Gastrocnemius medialis (tissue), 4 donors: ENCODE results near the gene C1GALT1. TPM values are rescaled to one million over a fixed set of nuclear protein-coding genes. Genes with fewer than 3 reads are reported as not detected.

Experiments used
- ATAC-seq, 2 donors: fragments of 150-250 bp; one replicate each; pipeline ENCODE4 v1.9.1; 2016
- DNase-seq, 2 donors: peaks; one replicate each; pipeline ENCODE4 v3.0.0-alpha.2; 2019
- H3K27ac ChIP-seq, 4 donors: fragments of 200-600 bp; sonication (generic); 1 replicate in 1 of 4; 2 replicates in 3 of 4; pipeline ENCODE4 v1.5.1; 2016 to 2018; ENCODE audit warnings: mild to moderate bottlenecking in 2 of 4, moderate library complexity in 1 of 4
- H3K27me3 ChIP-seq, 3 donors: fragments of 200-600 bp; sonication (generic) in 2 of 3; 1 replicate in 1 of 3; 2 replicates in 2 of 3; pipeline versions ENCODE4 v1.5.1 to v1.6.0; 2016 to 2019; ENCODE audit warnings: mild to moderate bottlenecking in 1 of 3, moderate library complexity in 1 of 3
- H3K36me3 ChIP-seq, 2 donors: fragments of 200-600 bp; sonication (generic) in 1 of 2; one replicate each; pipeline ENCODE4 v1.5.1; 2017 to 2018
- H3K4me1 ChIP-seq, 2 donors: fragments of 200-600 bp; sonication (generic) in 1 of 2; one replicate each; pipeline ENCODE4 v1.5.1; 2016 to 2017; ENCODE audit warnings: mild to moderate bottlenecking in 2 of 2
- H3K4me3 ChIP-seq, 4 donors: fragments of 200-600 bp; sonication (generic) in 3 of 4; 1 replicate in 1 of 4; 2 replicates in 3 of 4; pipeline ENCODE4 v1.5.1; 2016 to 2019; ENCODE audit warnings: mild to moderate bottlenecking in 2 of 4
- H3K9me3 ChIP-seq, 3 donors: fragments of 200-600 bp; sonication (generic) in 2 of 3; 1 replicate in 1 of 3; 2 replicates in 2 of 3; pipeline ENCODE4 v1.5.1; 2016 to 2019
- POLR2A ChIP-seq, 2 donors: fragments of 450-650 bp; IDR thresholded peaks; one replicate each; pipeline ENCODE4 v1.6.1; 2017; ENCODE audit warnings: antibody characterized with exemption in 2 of 2, mild to moderate bottlenecking in 2 of 2, moderate library complexity in 2 of 2
- in situ Hi-C, 4 donors: fragments of 200-750 bp; cut with MboI; loops; one replicate each; pipeline versions ENCODE4 v1.15.0 to v1.8.0; 2017; ENCODE audit warnings: low sequenced_read_pairs in 4 of 4
- intact Hi-C: fragments of 100-400 bp; cut with DNase I; formaldehyde crosslinking; loops from one replicate; pipeline ENCODE4 v1.15.1; 2023; ENCODE audit warnings: low total_unique reads
- total RNA-seq, 4 donors: library from RNA; depleted of rRNA; stranded (reverse); fragments of >200 nt; gene quantifications; one replicate each; pipeline versions ENCODE4 v1.1.0 to v1.2.3, GENCODE V29; 2016
- TF ChIP-seq, protein P1 (sequence below), 5 experiments: fragments of 450-650 bp in 3 of 5; fragments of 200-600 bp in 2 of 5; sonication (generic) in 2 of 5; IDR thresholded peaks in 4 of 5; conservative IDR thresholded peaks in 1 of 5; 1 replicate in 4 of 5; 2 replicates in 1 of 5; pipeline ENCODE4 v1.5.1; 2016 to 2019; ENCODE audit warnings: antibody characterized with exemption in 5 of 5, mild to moderate bottlenecking in 3 of 5, moderate library complexity in 3 of 5

The C1GALT1 gene
- total RNA-seq, 4 donors from 2014 or later = 16.1 to 40.8 (median 27.5) TPM

GRCh38 chr7:7266257-7266881 is 84.0 kb downstream of the C1GALT1 start:
- TF ChIP-seq POLR2A (IDR thresholded peaks at IDR 0.05) = no peak
- TF ChIP-seq, protein P1, sequence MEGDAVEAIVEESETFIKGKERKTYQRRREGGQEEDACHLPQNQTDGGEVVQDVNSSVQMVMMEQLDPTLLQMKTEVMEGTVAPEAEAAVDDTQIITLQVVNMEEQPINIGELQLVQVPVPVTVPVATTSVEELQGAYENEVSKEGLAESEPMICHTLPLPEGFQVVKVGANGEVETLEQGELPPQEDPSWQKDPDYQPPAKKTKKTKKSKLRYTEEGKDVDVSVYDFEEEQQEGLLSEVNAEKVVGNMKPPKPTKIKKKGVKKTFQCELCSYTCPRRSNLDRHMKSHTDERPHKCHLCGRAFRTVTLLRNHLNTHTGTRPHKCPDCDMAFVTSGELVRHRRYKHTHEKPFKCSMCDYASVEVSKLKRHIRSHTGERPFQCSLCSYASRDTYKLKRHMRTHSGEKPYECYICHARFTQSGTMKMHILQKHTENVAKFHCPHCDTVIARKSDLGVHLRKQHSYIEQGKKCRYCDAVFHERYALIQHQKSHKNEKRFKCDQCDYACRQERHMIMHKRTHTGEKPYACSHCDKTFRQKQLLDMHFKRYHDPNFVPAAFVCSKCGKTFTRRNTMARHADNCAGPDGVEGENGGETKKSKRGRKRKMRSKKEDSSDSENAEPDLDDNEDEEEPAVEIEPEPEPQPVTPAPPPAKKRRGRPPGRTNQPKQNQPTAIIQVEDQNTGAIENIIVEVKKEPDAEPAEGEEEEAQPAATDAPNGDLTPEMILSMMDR (IDR thresholded peaks at IDR 0.05 in 4 of 5, conservative IDR thresholded peaks at IDR 0.05 in 1 of 5) = no peak
- no peaks in the 10 kb centered on the region for H3K27me3 ChIP-seq
- H3K27ac ChIP-seq = no peak overlapping the region
- intact Hi-C loops = no loop called here
- in situ Hi-C loops = no loop called here
- no peaks in the 10 kb centered on the region for H3K4me1 ChIP-seq
- no peak overlapping the region for H3K4me3 ChIP-seq
- DNase-seq (no peak), ATAC-seq (no peak)
- no peaks in the 10 kb centered on the region for H3K36me3 ChIP-seq
- no peaks in the 10 kb centered on the region for H3K9me3 ChIP-seq

DNA sequence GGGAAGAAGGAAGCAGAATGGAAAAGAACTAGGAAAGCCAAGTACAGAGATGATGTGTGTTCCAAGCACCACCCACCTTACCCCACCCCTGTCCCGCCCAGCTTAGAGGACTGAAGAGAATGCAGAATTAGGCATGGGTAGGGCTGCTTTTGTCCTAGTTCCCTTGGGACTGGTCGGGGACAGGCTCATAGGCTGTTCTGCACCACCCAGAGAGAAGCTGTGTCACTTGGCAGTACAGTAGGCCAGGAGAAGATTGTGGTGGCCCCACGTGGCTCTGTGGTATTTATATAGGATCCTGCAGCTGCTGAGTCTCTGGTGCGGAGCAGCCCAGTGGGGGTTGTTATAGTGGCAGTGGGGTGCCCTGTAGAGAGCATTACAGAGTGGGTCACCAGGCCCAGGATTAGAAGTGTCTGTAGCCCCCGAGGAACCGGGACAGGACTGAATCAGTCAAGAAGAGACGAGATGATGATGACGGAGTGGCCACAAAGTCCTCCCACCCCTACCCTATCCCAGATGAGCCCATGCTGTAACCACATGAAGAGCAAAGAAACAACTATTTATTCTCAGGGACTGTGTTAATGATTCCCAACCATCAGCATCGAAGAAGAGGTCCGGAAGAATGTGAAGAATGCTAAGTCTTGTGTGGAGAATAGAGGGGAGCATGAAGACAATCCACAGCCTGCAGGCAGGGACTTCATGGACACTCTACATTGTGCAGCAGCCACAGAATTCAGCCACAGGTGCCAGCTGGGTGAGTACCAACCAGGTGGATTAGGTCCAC is 88.9 kb downstream of the C1GALT1 start:
- H3K27ac ChIP-seq = no peak overlapping the region
- no peak for TF ChIP-seq POLR2A (IDR thresholded peaks at IDR 0.05)
- TF ChIP-seq, protein P1 (IDR thresholded peaks at IDR 0.05 in 4 of 5, conservative IDR thresholded peaks at IDR 0.05 in 1 of 5) = no peak
- H3K27me3 ChIP-seq = no peaks in the 10 kb centered on the region
- H3K9me3 ChIP-seq = no peaks in the 10 kb centered on the region
- DNase-seq (no peak), ATAC-seq (no peak)
- no peaks in the 10 kb centered on the region for H3K36me3 ChIP-seq
- no peaks in the 10 kb centered on the region for H3K4me1 ChIP-seq
- intact Hi-C loops (no loop called here), in situ Hi-C loops (no loop called here)
- H3K4me3 ChIP-seq = no peak overlapping the region

- Histone ChIP-seq H3K4me1 (no peaks in the 10 kb centered on the region), H3K4me3 (no peak overlapping the region), H3K36me3 (no peaks in the 10 kb centered on the region), H3K9me3 (no peaks in the 10 kb centered on the region), H3K27me3 (no peaks in the 10 kb centered on the region), H3K27ac (no peak overlapping the region)
- intact Hi-C loops = no loop called here
- DNase-seq = no peak
- TF ChIP-seq POLR2A (IDR thresholded peaks at IDR 0.05) = no peak
- TF ChIP-seq, protein P1 (IDR thresholded peaks at IDR 0.05 in 4 of 5, conservative IDR thresholded peaks at IDR 0.05 in 1 of 5) = no peak
- ATAC-seq = no peak
- in situ Hi-C loops = no loop called here
Observed at GRCh38 chr7:7272294-7272693, 90.0 kb downstream of the C1GALT1 start.

GRCh38 chr7:7274782-7275181 is 92.4 kb downstream of the C1GALT1 start:
- H3K27me3 ChIP-seq = no peaks in the 10 kb centered on the region
- no peaks in the 10 kb centered on the region for H3K36me3 ChIP-seq
- DNase-seq (no peak), ATAC-seq (no peak)
- H3K4me1 ChIP-seq = no peaks in the 10 kb centered on the region
- TF ChIP-seq POLR2A (IDR thresholded peaks at IDR 0.05) = no peak
- TF ChIP-seq, protein P1 (IDR thresholded peaks at IDR 0.05 in 4 of 5, conservative IDR thresholded peaks at IDR 0.05 in 1 of 5) = no peak
- intact Hi-C loops = no loop called here
- in situ Hi-C loops = no loop called here
- no peak overlapping the region for H3K4me3 ChIP-seq
- H3K9me3 ChIP-seq = no peaks in the 10 kb centered on the region
- no peak overlapping the region for H3K27ac ChIP-seq
